Measurements from ENCODE around the gene SENP5. TPM values are rescaled to one million over a fixed set of nuclear protein-coding genes. Genes with fewer than 3 reads are reported as not detected.

Gene SENP5
- polyA plus RNA-seq, 1 donor, result 24.0 TPM

DNA sequence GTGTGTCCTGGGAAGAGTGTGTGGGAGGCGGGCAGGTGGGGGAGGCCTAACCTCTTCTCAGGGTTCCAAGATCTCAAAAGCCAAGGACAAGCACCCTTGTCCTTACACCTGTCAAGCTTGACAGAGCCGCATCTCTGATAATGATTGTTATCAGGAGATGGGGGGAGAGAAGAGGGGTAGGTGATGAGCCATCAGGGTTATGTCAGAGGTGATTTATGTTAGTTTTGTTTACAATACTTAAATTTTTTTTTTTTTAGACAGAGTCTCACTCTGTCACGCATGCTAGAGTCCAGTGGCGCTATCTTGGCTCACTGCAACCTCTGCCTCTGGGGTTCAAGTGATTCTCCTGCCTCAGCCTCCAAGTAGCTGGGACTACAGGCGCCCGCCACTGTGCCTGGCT, 82.0 kb downstream of the SENP5 start:
- WGBS (ENCODE audit: insufficient coverage, low lambda C conversion rate), result no CpG with 5 or more reads among the region's 6 CpGs

GRCh38 chr3:196951371-196951770, 83.7 kb downstream of the SENP5 start:
- no peak for DNase-seq
- Histone ChIP-seq H3K27me3 (ENCODE audit: control insufficient read depth, insufficient read depth, low read length) (no peaks in the 10 kb centered on the region), H3K9me3 (ENCODE audit: control insufficient read depth, low read depth, low read length) (peaks cover 4% of the 10 kb centered on the region), H3K4me1 (ENCODE audit: control insufficient read depth, insufficient read depth, low read length) (no peaks in the 10 kb centered on the region), H3K4me3 (ENCODE audit: low read length) (no peak overlapping the region), H3K36me3 (ENCODE audit: control insufficient read depth, insufficient read depth, low read length) (peaks cover 20% of the 10 kb centered on the region), H3K27ac (ENCODE audit: low read length) (no peak overlapping the region)
- no CpG with 5 or more reads among the region's 3 CpGs for WGBS (ENCODE audit: insufficient coverage, low lambda C conversion rate)

More for the DNA sequence above, 82.0 kb downstream of the SENP5 start:
- no peak overlapping the region for H3K4me3 ChIP-seq (ENCODE audit: low read length)
- H3K27me3 ChIP-seq (ENCODE audit: control insufficient read depth, insufficient read depth, low read length), result no peaks in the 10 kb centered on the region
- peaks cover 4% of the 10 kb centered on the region for H3K9me3 ChIP-seq (ENCODE audit: control insufficient read depth, low read depth, low read length)
- no peaks in the 10 kb centered on the region for H3K4me1 ChIP-seq (ENCODE audit: control insufficient read depth, insufficient read depth, low read length)
- peaks cover 20% of the 10 kb centered on the region for H3K36me3 ChIP-seq (ENCODE audit: control insufficient read depth, insufficient read depth, low read length)
- no peak for DNase-seq
- no peak overlapping the region for H3K27ac ChIP-seq (ENCODE audit: low read length)

DNA sequence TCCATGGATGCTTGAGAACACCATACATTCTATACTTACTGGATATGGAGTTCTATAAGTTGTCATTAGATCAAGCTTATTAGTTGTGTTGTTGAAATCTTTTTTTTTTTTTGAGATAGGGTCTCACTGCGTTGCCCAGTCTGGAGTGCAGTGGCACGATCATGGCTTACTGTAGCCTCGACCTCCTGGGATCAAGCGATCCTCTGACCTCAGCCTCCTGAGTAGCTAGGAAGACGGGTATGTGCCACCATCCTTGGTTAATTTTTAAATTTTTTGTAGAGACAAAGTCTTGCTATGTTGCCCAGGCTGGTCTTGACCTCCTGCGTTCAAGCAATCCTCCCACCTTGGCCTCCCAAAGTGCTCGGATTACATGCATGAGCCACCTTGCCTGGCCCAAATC, 87.1 kb downstream of the SENP5 start:
- Histone ChIP-seq H3K27me3 (ENCODE audit: control insufficient read depth, insufficient read depth, low read length) (no peaks in the 10 kb centered on the region), H3K4me3 (ENCODE audit: low read length) (no peak overlapping the region), H3K4me1 (ENCODE audit: control insufficient read depth, insufficient read depth, low read length) (no peaks in the 10 kb centered on the region), H3K27ac (ENCODE audit: low read length) (no peak overlapping the region), H3K36me3 (ENCODE audit: control insufficient read depth, insufficient read depth, low read length) (peaks cover 11% of the 10 kb centered on the region), H3K9me3 (ENCODE audit: control insufficient read depth, low read depth, low read length) (peaks cover 6% of the 10 kb centered on the region)
- no peak for DNase-seq
- no CpG with 5 or more reads among the region's 7 CpGs for WGBS (ENCODE audit: insufficient coverage, low lambda C conversion rate)

DNA sequence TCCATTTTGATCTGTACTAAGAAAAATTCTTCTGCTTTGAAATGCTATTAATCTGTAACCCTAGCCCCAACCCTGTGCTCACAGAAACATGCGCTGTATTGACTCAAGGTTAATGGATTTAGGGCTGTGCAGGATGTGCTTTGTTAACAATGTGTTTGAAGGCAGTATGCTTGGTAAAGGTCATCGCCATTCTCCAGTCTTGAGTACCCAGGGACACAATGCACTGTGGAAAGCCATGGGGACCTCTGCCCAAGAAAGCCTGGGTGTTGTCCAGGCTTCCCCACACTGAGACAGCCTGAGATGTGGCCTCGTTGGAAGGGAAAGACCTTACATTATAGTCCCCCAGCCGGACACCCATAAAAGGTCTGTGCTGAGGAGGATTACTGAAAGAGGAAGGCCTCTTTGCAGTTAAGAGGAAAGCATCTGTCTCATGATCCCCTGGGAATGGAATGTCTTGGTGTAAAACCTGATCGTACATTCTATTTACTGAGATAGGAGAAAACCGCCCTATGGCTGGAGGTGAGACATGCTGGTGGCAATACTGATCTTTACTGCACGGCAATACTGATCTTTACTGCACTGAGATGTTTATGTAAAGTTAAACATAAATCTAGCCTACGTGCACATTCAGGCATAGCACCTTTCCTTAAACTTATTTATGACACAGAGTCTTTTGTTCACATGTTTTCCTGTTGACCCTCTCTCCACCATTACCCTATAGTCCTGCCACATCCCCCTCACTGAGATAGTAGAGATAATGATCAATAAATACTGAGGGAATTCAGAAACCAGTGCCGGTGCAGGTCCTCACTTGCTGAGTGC, 94.6 kb downstream of the SENP5 start:
- Histone ChIP-seq H3K9me3 (ENCODE audit: control insufficient read depth, low read depth, low read length) (peaks cover 45% of the 10 kb centered on the region), H3K4me1 (ENCODE audit: control insufficient read depth, insufficient read depth, low read length) (peaks cover 25% of the 10 kb centered on the region), H3K36me3 (ENCODE audit: control insufficient read depth, insufficient read depth, low read length) (peaks cover 33% of the 10 kb centered on the region), H3K27ac (ENCODE audit: low read length) (peak overlapping the region; percentile 76), H3K27me3 (ENCODE audit: control insufficient read depth, insufficient read depth, low read length) (peaks cover 15% of the 10 kb centered on the region), H3K4me3 (ENCODE audit: low read length) (no peak overlapping the region)
- DNase-seq, result peak in 1 of 2 donors; percentile 87
- 11% methylated on average over 1 of the region's 9 CpGs for WGBS (ENCODE audit: insufficient coverage, low lambda C conversion rate)

DNA sequence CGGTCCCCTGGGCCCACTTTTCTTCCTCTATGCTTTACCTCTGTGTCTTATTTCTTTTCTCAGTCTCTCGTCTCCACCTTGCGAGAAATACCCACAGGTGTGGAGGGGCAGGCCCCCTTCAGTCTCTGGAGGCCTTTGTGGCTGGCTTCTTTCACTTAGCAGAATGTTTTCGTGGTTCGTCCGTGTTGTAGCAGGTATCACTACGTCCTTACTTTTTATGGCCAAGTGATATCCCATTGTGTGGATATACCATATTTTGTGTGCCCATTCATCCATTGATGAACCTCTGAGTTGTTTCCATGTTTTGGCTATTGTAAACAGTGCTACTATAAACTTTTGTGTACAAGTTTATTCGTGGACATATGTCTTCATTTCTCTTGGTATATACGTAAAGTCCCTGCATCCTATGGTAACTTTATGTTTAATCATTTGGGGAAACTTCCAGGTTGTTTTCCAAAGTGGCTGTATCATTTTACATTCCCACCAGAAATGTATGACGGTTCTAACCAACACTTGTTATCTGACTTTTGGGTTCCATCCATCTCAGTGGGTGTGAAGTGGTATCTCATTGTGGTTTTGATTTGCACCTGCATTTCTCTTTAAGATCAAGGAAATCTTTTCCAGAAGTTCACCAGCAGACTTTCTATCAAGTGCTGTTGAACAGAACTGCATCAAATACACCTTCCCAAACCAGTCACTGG, 95.4 kb downstream of the SENP5 start:
- Histone ChIP-seq H3K4me1 (ENCODE audit: control insufficient read depth, insufficient read depth, low read length) (peaks cover 28% of the 10 kb centered on the region), H3K27me3 (ENCODE audit: control insufficient read depth, insufficient read depth, low read length) (peaks cover 22% of the 10 kb centered on the region), H3K9me3 (ENCODE audit: control insufficient read depth, low read depth, low read length) (peaks cover 50% of the 10 kb centered on the region), H3K36me3 (ENCODE audit: control insufficient read depth, insufficient read depth, low read length) (peaks cover 37% of the 10 kb centered on the region), H3K4me3 (ENCODE audit: low read length) (no peak overlapping the region), H3K27ac (ENCODE audit: low read length) (peak overlapping the region; percentile 76)
- WGBS (ENCODE audit: insufficient coverage, low lambda C conversion rate), result 74% methylated on average over 3 of the region's 10 CpGs
- no peak for DNase-seq

DNA sequence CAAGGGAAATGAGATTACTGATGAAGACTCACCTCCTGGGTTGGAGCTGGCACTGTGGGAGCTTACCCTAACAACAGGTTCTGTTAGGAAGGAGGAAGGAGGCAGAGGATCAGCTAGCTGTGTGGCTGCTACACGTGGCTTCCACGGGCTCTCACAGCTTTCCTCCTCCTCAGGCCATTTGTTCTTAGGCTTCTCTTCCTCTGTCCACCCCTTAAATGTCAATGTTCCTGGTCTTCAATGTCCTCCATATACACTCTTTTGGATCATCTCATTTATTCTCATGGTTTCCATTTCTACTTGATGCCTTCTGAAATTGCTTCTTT, 95.9 kb downstream of the SENP5 start:
- WGBS (ENCODE audit: insufficient coverage, low lambda C conversion rate), result no CpG with 5 or more reads among the region's 2 CpGs
- Histone ChIP-seq H3K4me3 (ENCODE audit: low read length) (no peak overlapping the region), H3K9me3 (ENCODE audit: control insufficient read depth, low read depth, low read length) (peaks cover 54% of the 10 kb centered on the region), H3K27ac (ENCODE audit: low read length) (peak overlapping the region; percentile 76), H3K4me1 (ENCODE audit: control insufficient read depth, insufficient read depth, low read length) (peaks cover 30% of the 10 kb centered on the region), H3K27me3 (ENCODE audit: control insufficient read depth, insufficient read depth, low read length) (peaks cover 26% of the 10 kb centered on the region), H3K36me3 (ENCODE audit: control insufficient read depth, insufficient read depth, low read length) (peaks cover 37% of the 10 kb centered on the region)
- no peak for DNase-seq

DNA sequence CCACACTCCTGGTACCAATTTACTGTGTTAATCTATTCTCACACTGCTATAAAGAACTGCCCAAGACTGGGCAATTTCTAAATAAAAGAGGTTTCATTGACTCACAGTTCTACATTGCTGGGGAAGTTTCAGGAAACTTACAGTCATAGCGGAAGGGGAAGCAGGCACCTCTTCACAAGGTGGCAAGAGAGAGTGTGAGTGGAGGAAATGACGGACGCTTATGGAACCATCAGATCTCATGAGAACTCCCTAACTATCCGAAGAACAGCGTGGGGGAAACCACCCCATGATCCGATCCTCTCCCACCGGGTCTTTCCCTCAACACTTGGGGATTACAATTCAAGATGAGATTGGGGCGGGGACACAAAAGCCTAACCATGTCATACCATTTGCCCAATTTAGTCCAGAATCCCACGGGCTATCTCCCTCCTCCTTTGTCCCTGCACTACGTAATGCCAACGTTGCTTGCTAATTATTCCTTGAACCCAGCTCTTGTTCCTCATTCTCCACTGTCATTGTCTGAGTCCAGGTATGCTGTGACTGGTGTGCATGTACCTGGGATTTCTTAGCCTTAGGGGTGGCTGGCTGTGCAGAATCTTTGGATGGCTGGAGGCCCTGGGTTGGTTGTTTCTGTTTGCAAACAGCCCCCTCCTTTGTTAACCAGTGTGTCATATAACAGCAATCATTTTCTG, 97.5 kb downstream of the SENP5 start:
- no peak for DNase-seq
- 77% methylated on average over 3 of the region's 11 CpGs for WGBS (ENCODE audit: insufficient coverage, low lambda C conversion rate)
- H3K4me3 ChIP-seq (ENCODE audit: low read length), result no peak overlapping the region

GRCh38 chr3:196965804-196966173, 98.1 kb downstream of the SENP5 start:
- no CpG with 5 or more reads among the region's 10 CpGs for WGBS (ENCODE audit: insufficient coverage, low lambda C conversion rate)
- H3K9me3 ChIP-seq (ENCODE audit: control insufficient read depth, low read depth, low read length), result peaks cover 52% of the 10 kb centered on the region
- H3K27me3 ChIP-seq (ENCODE audit: control insufficient read depth, insufficient read depth, low read length), result peaks cover 26% of the 10 kb centered on the region
- H3K27ac ChIP-seq (ENCODE audit: low read length), result no peak overlapping the region
- H3K4me1 ChIP-seq (ENCODE audit: control insufficient read depth, insufficient read depth, low read length), result peaks cover 35% of the 10 kb centered on the region
- peaks cover 35% of the 10 kb centered on the region for H3K36me3 ChIP-seq (ENCODE audit: control insufficient read depth, insufficient read depth, low read length)
- H3K4me3 ChIP-seq (ENCODE audit: low read length), result no peak overlapping the region
- DNase-seq, result no peak

More for the DNA sequence above, 97.5 kb downstream of the SENP5 start:
- no peak overlapping the region for H3K27ac ChIP-seq (ENCODE audit: low read length)
- H3K9me3 ChIP-seq (ENCODE audit: control insufficient read depth, low read depth, low read length), result peaks cover 56% of the 10 kb centered on the region
- H3K36me3 ChIP-seq (ENCODE audit: control insufficient read depth, insufficient read depth, low read length), result peaks cover 35% of the 10 kb centered on the region
- peaks cover 26% of the 10 kb centered on the region for H3K27me3 ChIP-seq (ENCODE audit: control insufficient read depth, insufficient read depth, low read length)
- H3K4me1 ChIP-seq (ENCODE audit: control insufficient read depth, insufficient read depth, low read length), result peaks cover 33% of the 10 kb centered on the region

- Histone ChIP-seq H3K4me3 (ENCODE audit: low read length) (no peak overlapping the region), H3K36me3 (ENCODE audit: control insufficient read depth, insufficient read depth, low read length) (peaks cover 32% of the 10 kb centered on the region), H3K27me3 (ENCODE audit: control insufficient read depth, insufficient read depth, low read length) (peaks cover 30% of the 10 kb centered on the region), H3K9me3 (ENCODE audit: control insufficient read depth, low read depth, low read length) (peaks cover 52% of the 10 kb centered on the region), H3K4me1 (ENCODE audit: control insufficient read depth, insufficient read depth, low read length) (peaks cover 26% of the 10 kb centered on the region), H3K27ac (ENCODE audit: low read length) (no peak overlapping the region)
- DNase-seq, result no peak
- WGBS (ENCODE audit: insufficient coverage, low lambda C conversion rate), result no CpG with 5 or more reads among the region's 47 CpGs
These were observed 99.0 kb downstream of the SENP5 start for GRCh38 chr3:196966526-196967401.
